HEK293T (cell line): Measurements from ENCODE around the gene UCN.
"Not testable (repeated sequence)": the region's sequence is repeated elsewhere in the genome, so short reads cannot be mapped to it uniquely, and the experiment has no call there.

ENCODE experiments used
- CTCF ChIA-PET: fragments of 350-600 bp; formaldehyde crosslinking; extraction: SDS; loops from one replicate; lab custom pipeline; 2021; ENCODE audit warnings: antibody characterized with exemption, inconsistent platforms; lab: Yijun Ruan, JAX
- POLR2A ChIA-PET: fragments of 350-600 bp; formaldehyde crosslinking; extraction: SDS; loops from one replicate; lab custom pipeline; 2020; ENCODE audit warnings: antibody characterized with exemption, inconsistent platforms; lab: Yijun Ruan, JAX
- DNase-seq: peaks from one replicate; pipeline ENCODE4 v3.0.0; 2012; ENCODE audit warnings: mixed read lengths; ENCODE audit errors: extremely low spot score
- ARNT ChIP-seq: fragments of 450-650 bp; IDR thresholded peaks from 2 replicates; pipeline ENCODE4 v1.6.1; 2017; ENCODE audit warnings: mild to moderate bottlenecking
- BHLHE40 ChIP-seq: fragments of 450-650 bp; IDR thresholded peaks from 2 replicates; pipeline ENCODE4 v1.6.1; 2016; ENCODE audit warnings: mild to moderate bottlenecking, moderate library complexity, borderline replicate concordance
- CTBP1 ChIP-seq: fragments of 450-650 bp; IDR thresholded peaks from 2 replicates; pipeline ENCODE4 v1.6.1; 2016; ENCODE audit warnings: borderline replicate concordance
- ELF4 ChIP-seq: fragments of 450-650 bp; IDR thresholded peaks from 2 replicates; pipeline ENCODE4 v1.6.1; 2017; ENCODE audit warnings: antibody characterized with exemption
- FOXA1 ChIP-seq: fragments of 450-650 bp; IDR thresholded peaks from 2 replicates; pipeline ENCODE4 v1.6.1; 2016; ENCODE audit warnings: mild to moderate bottlenecking
- FOXM1 ChIP-seq: fragments of 450-650 bp; IDR thresholded peaks from 2 replicates; pipeline ENCODE4 v1.6.1; 2017; ENCODE audit warnings: mild to moderate bottlenecking, borderline replicate concordance
- HDGF ChIP-seq: fragments of 450-650 bp; IDR thresholded peaks from 2 replicates; pipeline ENCODE4 v1.6.1; 2017; ENCODE audit warnings: antibody characterized with exemption, borderline replicate concordance
- L3MBTL2 ChIP-seq: fragments of 450-650 bp; conservative IDR thresholded peaks from 2 replicates; pipeline ENCODE4 v1.6.1; 2016; ENCODE audit warnings: mild to moderate bottlenecking
- LEF1 ChIP-seq: fragments of 450-650 bp; IDR thresholded peaks from 2 replicates; pipeline ENCODE4 v1.6.1; 2017; ENCODE audit warnings: mild to moderate bottlenecking, borderline replicate concordance
- NFRKB ChIP-seq: fragments of 450-650 bp; IDR thresholded peaks from 2 replicates; pipeline ENCODE4 v1.6.1; 2016; ENCODE audit warnings: mild to moderate bottlenecking, moderate library complexity
- PKNOX1 ChIP-seq: fragments of 450-650 bp; IDR thresholded peaks from 2 replicates; pipeline ENCODE4 v1.6.1; 2016
- SP1 ChIP-seq: fragments of 450-650 bp; IDR thresholded peaks from 2 replicates; pipeline ENCODE4 v1.6.1; 2017
- SUZ12 ChIP-seq: fragments of 450-650 bp; IDR thresholded peaks from 2 replicates; pipeline ENCODE4 v1.6.1; 2016; ENCODE audit warnings: mild to moderate bottlenecking
- TARDBP ChIP-seq: fragments of 450-650 bp; IDR thresholded peaks from 2 replicates; pipeline ENCODE4 v1.6.1; 2016
- ZNF384 ChIP-seq: fragments of 450-650 bp; IDR thresholded peaks from 2 replicates; pipeline ENCODE4 v1.6.1; 2016

The UCN gene

GRCh38 chr2:27275211-27276150 lies 32.8 kb downstream of the UCN start, which contains the start of gene DNAJC5G:
DNAJC5G (plus strand) TSS chr2:27275433; CDS start chr2:27276729, 1,296 bp downstream.
- CTCF ChIA-PET = interaction anchor here (1.8 kb wide), 1 partner anchor 11 kb away, joined by 6 read pairs; no protein-coding TSS in a partner anchor
- POLR2A ChIA-PET = no interaction called here
- TF ChIP-seq ELF4 (no peak), BHLHE40 (no peak)
- DNase-seq = no peak

- DNase-seq = not testable (repeated sequence)
- ChIA-PET CTCF (interaction anchor here (0.6 to 1.9 kb wide), 7 partner anchors 9 to 96 kb away, joined by 3 to 6 read pairs (median 3); no protein-coding TSS in a partner anchor), POLR2A (interaction anchor here (0.7 to 2.1 kb wide), 3 partner anchors 8 to 10 kb away, joined by 3 to 9 read pairs (median 4); partner anchors contain the start of gene SLC30A3)
These were observed 35.4 kb downstream of the UCN start for GRCh38 chr2:27272537-27273522.

GRCh38 chr2:27271631-27272340 lies 36.5 kb downstream of the UCN start:
- TF ChIP-seq ZNF384 = no peak
- TF ChIP-seq FOXM1 = no peak
- TF ChIP-seq BHLHE40 = no peak
- TF ChIP-seq CTBP1 = no peak
- no peak for TF ChIP-seq NFRKB
- DNase-seq = no peak
- ChIA-PET CTCF (interaction anchor here (0.6 to 0.9 kb wide), 3 partner anchors 8 to 97 kb away, joined by 3 to 4 read pairs (median 3); no protein-coding TSS in a partner anchor), POLR2A (interaction anchor here (0.7 to 2.1 kb wide), 3 partner anchors 9 to 85 kb away, joined by 3 to 9 read pairs (median 3); partner anchors contain the start of genes GTF3C2 and SLC30A3)

GRCh38 chr2:27270670-27271069 lies 37.6 kb downstream of the UCN start:
- TF ChIP-seq CTBP1 (no peak), ARNT (no peak), TARDBP (no peak), HDGF (no peak), PKNOX1 (no peak), LEF1 (no peak), BHLHE40 (no peak), ELF4 (no peak), L3MBTL2 (no peak)
- POLR2A ChIA-PET = interaction anchor here (0.9 to 1.2 kb wide), 2 partner anchors 32 to 53 kb away, joined by 3 to 4 read pairs; partner anchors contain the start of gene MPV17
- DNase-seq = no peak
- CTCF ChIA-PET = interaction anchor here (0.8 kb wide), 1 partner anchor 9 kb away, joined by 4 read pairs; no protein-coding TSS in a partner anchor

GRCh38 chr2:27270131-27270530 lies 38.1 kb downstream of the UCN start:
- POLR2A ChIA-PET = interaction anchor here (0.5 to 1.2 kb wide), 3 partner anchors 33 to 397 kb away, joined by 3 to 4 read pairs (median 3); partner anchors contain the start of gene MPV17
- TF ChIP-seq ARNT (no peak), TARDBP (no peak), HDGF (no peak), SUZ12 (no peak), FOXM1 (no peak)
- no peak for DNase-seq
- CTCF ChIA-PET = interaction anchor here (0.8 to 1.0 kb wide), 2 partner anchors 9 to 10 kb away, joined by 3 to 4 read pairs; no protein-coding TSS in a partner anchor

- POLR2A ChIA-PET = not testable (repeated sequence)
- CTCF ChIA-PET = interaction anchor here (0.7 kb wide), 1 partner anchor 42 kb away, joined by 3 read pairs; no protein-coding TSS in a partner anchor
These were observed 39.9 kb downstream of the UCN start for GRCh38 chr2:27268296-27268695.

GRCh38 chr2:27265536-27265870 lies 42.7 kb downstream of the UCN start:
- TF ChIP-seq CTBP1 (no peak), ELF4 (no peak), FOXM1 (no peak), SP1 (no peak), LEF1 (no peak), PKNOX1 (no peak), BHLHE40 (no peak), FOXA1 (no peak)
- DNase-seq = no peak
- ChIA-PET POLR2A (interaction anchor here (0.8 to 2.0 kb wide), 5 partner anchors 8 to 231 kb away, joined by 3 to 8 read pairs (median 5); partner anchors contain the start of gene MPV17), CTCF (interaction anchor here (0.6 to 2.3 kb wide), 5 partner anchors 15 to 1202 kb away, joined by 3 to 14 read pairs (median 7); partner anchors contain the start of gene TRIM54)

More at GRCh38 chr2:27268296-27268695, 39.9 kb downstream of the UCN start:
- DNase-seq = not testable (repeated sequence)
